ENCODE data around the gene PHACTR2.
"Not testable (repeated sequence)": the region's sequence is repeated elsewhere in the genome, so short reads cannot be mapped to it uniquely, and the experiment has no call there.

PHACTR2 gene

DNA sequence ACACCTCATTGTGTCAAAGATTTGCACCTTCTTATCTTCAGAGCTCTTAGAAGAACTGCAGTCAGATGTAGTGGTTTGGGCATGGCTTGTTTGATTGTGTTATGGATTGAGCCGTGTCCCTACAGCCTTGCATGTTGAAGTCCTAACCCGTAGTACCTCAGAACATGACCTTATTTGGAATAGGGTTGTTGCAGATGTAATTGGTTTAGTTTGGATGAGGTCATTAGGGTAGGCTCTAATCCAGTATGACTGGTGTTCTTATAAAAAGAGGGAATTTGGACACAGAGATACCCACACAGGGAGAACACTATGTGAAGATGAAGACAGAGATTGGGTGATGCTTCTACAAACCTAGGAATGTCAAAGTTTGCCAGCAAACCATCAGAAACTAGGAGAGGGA is 35.4 kb upstream of the PHACTR2 start:
- TF ChIP-seq, protein P1, sequence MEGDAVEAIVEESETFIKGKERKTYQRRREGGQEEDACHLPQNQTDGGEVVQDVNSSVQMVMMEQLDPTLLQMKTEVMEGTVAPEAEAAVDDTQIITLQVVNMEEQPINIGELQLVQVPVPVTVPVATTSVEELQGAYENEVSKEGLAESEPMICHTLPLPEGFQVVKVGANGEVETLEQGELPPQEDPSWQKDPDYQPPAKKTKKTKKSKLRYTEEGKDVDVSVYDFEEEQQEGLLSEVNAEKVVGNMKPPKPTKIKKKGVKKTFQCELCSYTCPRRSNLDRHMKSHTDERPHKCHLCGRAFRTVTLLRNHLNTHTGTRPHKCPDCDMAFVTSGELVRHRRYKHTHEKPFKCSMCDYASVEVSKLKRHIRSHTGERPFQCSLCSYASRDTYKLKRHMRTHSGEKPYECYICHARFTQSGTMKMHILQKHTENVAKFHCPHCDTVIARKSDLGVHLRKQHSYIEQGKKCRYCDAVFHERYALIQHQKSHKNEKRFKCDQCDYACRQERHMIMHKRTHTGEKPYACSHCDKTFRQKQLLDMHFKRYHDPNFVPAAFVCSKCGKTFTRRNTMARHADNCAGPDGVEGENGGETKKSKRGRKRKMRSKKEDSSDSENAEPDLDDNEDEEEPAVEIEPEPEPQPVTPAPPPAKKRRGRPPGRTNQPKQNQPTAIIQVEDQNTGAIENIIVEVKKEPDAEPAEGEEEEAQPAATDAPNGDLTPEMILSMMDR (IDR thresholded peaks at IDR 0.05; ENCODE audit: extremely low read depth, insufficient read depth, missing control alignments), result no peak
- in situ Hi-C loops (cut with MboI; ENCODE audit: low pct_unique_long_range_greater_than_20kb, low sequenced_read_pairs, unreplicated experiment), result no loop called here
- no peak for DNase-seq (ENCODE audit: low spot score)

DNA sequence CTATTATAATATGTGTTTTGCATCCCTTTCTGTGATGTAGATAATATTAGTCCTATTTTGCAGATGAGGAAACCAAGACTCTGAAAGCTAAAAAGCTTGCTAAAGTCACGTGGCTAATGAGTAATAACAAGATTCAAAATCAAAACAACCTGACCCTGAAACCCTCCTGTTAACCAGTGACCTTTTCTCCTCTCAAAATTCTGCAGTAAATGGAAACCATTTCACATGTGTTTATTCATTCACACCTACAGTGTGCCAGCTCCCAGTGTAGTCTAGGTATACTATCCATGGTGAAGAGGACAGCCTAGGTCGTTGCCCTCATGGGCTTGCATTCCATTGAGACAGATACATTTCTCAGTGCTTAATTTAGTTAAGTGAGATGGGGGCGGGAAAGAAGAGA is 30.6 kb upstream of the PHACTR2 start:
- TF ChIP-seq, protein P1 (IDR thresholded peaks at IDR 0.05; ENCODE audit: extremely low read depth, insufficient read depth, missing control alignments), result no peak
- in situ Hi-C loops (cut with MboI; ENCODE audit: low pct_unique_long_range_greater_than_20kb, low sequenced_read_pairs, unreplicated experiment), result no loop called here
- no peak for DNase-seq (ENCODE audit: low spot score)

- in situ Hi-C loops (cut with MboI; ENCODE audit: low pct_unique_long_range_greater_than_20kb, low sequenced_read_pairs, unreplicated experiment), result no loop called here
- no peak for DNase-seq (ENCODE audit: low spot score)
- TF ChIP-seq, protein P1 (IDR thresholded peaks at IDR 0.05; ENCODE audit: extremely low read depth, insufficient read depth, missing control alignments), result no peak
These were observed 30.0 kb upstream of the PHACTR2 start for GRCh38 chr6:143647732-143648131.

DNA sequence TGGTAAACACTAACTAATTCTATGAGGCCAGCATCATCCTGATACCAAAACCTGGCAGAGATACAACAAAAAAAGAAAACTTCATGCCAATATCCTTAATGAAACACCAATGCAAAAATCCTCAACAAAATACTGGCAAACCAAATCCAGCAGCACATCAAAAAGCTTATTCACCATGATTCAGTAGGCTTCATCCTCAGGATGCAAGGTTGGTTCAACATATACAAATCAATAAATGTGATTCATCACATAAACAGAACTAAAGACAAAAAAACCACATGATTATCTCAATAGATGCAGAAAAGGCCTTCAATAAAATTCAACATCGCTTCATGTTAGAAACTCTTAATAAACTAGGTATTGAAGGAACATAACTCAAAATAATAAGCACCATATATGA is 28.4 kb upstream of the PHACTR2 start:
- in situ Hi-C loops (cut with MboI; ENCODE audit: low pct_unique_long_range_greater_than_20kb, low sequenced_read_pairs, unreplicated experiment); DNase-seq (ENCODE audit: low spot score): not testable (repeated sequence)

- DNase-seq (ENCODE audit: low spot score); in situ Hi-C loops (cut with MboI; ENCODE audit: low pct_unique_long_range_greater_than_20kb, low sequenced_read_pairs, unreplicated experiment): not testable (repeated sequence)
These were observed 26.4 kb upstream of the PHACTR2 start for GRCh38 chr6:143651328-143651727.

GRCh38 chr6:143652841-143653331 is 24.9 kb upstream of the PHACTR2 start:
- in situ Hi-C loops (cut with MboI; ENCODE audit: low pct_unique_long_range_greater_than_20kb, low sequenced_read_pairs, unreplicated experiment), result no loop called here
- TF ChIP-seq, protein P1 (IDR thresholded peaks at IDR 0.05; ENCODE audit: extremely low read depth, insufficient read depth, missing control alignments), result no peak
- DNase-seq (ENCODE audit: low spot score), result no peak

DNA sequence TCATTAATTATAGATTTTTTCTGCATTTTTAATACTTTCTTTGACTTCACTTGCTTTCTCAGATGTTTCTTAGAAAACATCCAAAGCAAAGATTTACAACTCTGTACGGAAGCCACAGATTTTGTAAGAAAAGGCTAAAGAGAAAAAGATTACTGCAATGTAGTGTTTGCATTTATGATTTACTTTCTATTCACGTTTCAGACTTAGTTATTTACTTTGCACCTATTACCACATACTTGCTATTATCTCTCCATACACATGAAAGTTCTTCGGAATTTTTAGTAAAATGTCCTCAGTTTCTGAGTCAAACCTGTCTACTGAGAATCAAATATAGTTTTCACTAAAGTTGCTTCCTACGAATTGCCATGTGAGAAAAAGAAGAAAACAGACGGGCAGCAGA is 22.2 kb upstream of the PHACTR2 start:
- in situ Hi-C loops (cut with MboI; ENCODE audit: low pct_unique_long_range_greater_than_20kb, low sequenced_read_pairs, unreplicated experiment), result no loop called here
- TF ChIP-seq, protein P1 (IDR thresholded peaks at IDR 0.05; ENCODE audit: extremely low read depth, insufficient read depth, missing control alignments), result no peak
- DNase-seq (ENCODE audit: low spot score), result no peak

DNA sequence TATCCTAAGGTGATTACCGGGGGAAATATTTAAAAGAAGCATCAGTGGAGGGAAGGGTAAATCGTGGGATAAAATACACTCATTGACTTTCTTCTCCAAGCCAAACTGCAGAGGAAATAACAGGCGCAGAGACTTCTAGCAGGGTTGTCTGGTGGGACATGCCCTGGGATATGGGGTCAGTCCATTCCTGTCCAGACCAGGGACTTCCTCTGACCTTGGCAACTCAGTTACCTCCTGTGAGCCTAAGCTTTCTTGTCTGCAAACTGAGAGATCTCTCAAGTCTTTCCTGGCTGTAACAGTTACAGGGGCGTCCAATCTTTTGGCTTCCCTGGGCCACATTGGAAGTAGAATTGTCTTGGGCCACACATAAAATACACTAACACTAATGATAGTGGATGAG is 21.7 kb upstream of the PHACTR2 start:
- in situ Hi-C loops (cut with MboI; ENCODE audit: low pct_unique_long_range_greater_than_20kb, low sequenced_read_pairs, unreplicated experiment), result no loop called here
- TF ChIP-seq, protein P1 (IDR thresholded peaks at IDR 0.05; ENCODE audit: extremely low read depth, insufficient read depth, missing control alignments), result no peak
- no peak for DNase-seq (ENCODE audit: low spot score)

Data from GM13977 (cell line).